ENCODE data around the gene RNF214.
"Not testable (repeated sequence)": the region's sequence is repeated elsewhere in the genome, so short reads cannot be mapped to it uniquely, and the experiment has no call there.

RNF214 gene

GRCh38 chr11:117232092-117232878, at the start of gene RNF214:
Gene RNF214 (plus strand): TSS chr11:117232671. CDS start chr11:117234273, 1,602 bp downstream.
- Histone ChIP-seq H3K27ac (peak within 1 kb of the TSS; percentile 83 to 96), H3K4me3 (peak within 1 kb of the TSS; percentile 89)
- peak; percentile 78 for DNase-seq (ENCODE audit: low spot score)
- TF ChIP-seq CTCF (IDR thresholded peaks at IDR 0.05) = peak; percentile 98

GRCh38 chr11:117183178-117183577, 49.3 kb upstream of the RNF214 start:
- H3K27ac ChIP-seq, H3K4me3 ChIP-seq: not testable (repeated sequence)
- peak; percentile 17 for DNase-seq (ENCODE audit: low spot score)

- Histone ChIP-seq H3K4me3 (no peak overlapping the region), H3K27ac (no peak overlapping the region)
- DNase-seq (ENCODE audit: low spot score) = peak; percentile 63
- no peak for TF ChIP-seq CTCF (IDR thresholded peaks at IDR 0.05)
Measured at GRCh38 chr11:117183724-117184349, 48.6 kb upstream of the RNF214 start.

- Histone ChIP-seq H3K27ac (peak overlapping the region in 1 of 2 donors; percentile 63), H3K4me3 (no peak overlapping the region)
- peak; percentile 31 for DNase-seq (ENCODE audit: low spot score)
- no peak for TF ChIP-seq CTCF (IDR thresholded peaks at IDR 0.05)
Measured at GRCh38 chr11:117185736-117186430, 46.6 kb upstream of the RNF214 start.

GRCh38 chr11:117186431-117186761, 46.1 kb upstream of the RNF214 start:
- Histone ChIP-seq H3K27ac (peak overlapping the region in 1 of 2 donors; percentile 63), H3K4me3 (no peak overlapping the region)
- DNase-seq (ENCODE audit: low spot score) = peak; percentile 59
- no peak for TF ChIP-seq CTCF (IDR thresholded peaks at IDR 0.05)

- Histone ChIP-seq H3K27ac (no peak overlapping the region), H3K4me3 (no peak overlapping the region)
- DNase-seq (ENCODE audit: low spot score) = no peak
- TF ChIP-seq CTCF (IDR thresholded peaks at IDR 0.05) = no peak
Measured at GRCh38 chr11:117187007-117187406, 45.5 kb upstream of the RNF214 start.

GRCh38 chr11:117187428-117187798, 45.1 kb upstream of the RNF214 start:
- Histone ChIP-seq H3K4me3 (no peak overlapping the region), H3K27ac (peak overlapping the region in 1 of 2 donors; percentile 16)
- no peak for TF ChIP-seq CTCF (IDR thresholded peaks at IDR 0.05)
- peak; percentile 71 for DNase-seq (ENCODE audit: low spot score)
